Right cardiac atrium (tissue), 5 donors: ENCODE results near the gene FAH. TPM values are rescaled to one million over a fixed set of nuclear protein-coding genes. Genes with fewer than 3 reads are reported as not detected.

Source experiments
- ATAC-seq, 2 donors: fragments of 200-7000 bp; cut with Tn5 transposase; one replicate each; pipeline versions ENCODE4 v1.8.0 to v1.9.1; 2020; ENCODE audit warnings: moderate library complexity in 2 of 2, mild to moderate bottlenecking in 1 of 2
- DNase-seq, 3 donors: peaks; one replicate each; pipeline ENCODE4 v3.0.0-alpha.2; 2020
- H3K27ac ChIP-seq: one replicate; pipeline ENCODE4 v1.5.1; 2013; ENCODE audit warnings: mild to moderate bottlenecking, low read length, control low read depth, moderate library complexity
- H3K27me3 ChIP-seq: one replicate; pipeline ENCODE4 v1.6.1; 2013; ENCODE audit not compliant: control insufficient read depth, insufficient read depth
- H3K4me1 ChIP-seq: one replicate; pipeline ENCODE4 v1.6.1; 2013; ENCODE audit warnings: low read length; ENCODE audit not compliant: control insufficient read depth, insufficient read depth
- H3K4me3 ChIP-seq: one replicate; pipeline ENCODE4 v1.5.1; 2013; ENCODE audit warnings: low read length, control low read depth
- H3K9me3 ChIP-seq: one replicate; pipeline ENCODE4 v1.6.1; 2013; ENCODE audit warnings: low read length; ENCODE audit not compliant: control insufficient read depth
- WGBS: extraction: QIAGEN DNeasy Blood & Tissue Kit; methylation state at CpG from one replicate; pipeline ENCODE4 v1.1.7; 2013; 5-methylcytosine and 5-hydroxymethylcytosine counted together
- intact Hi-C, 4 donors: fragments of 100-400 bp; cut with DNase I; formaldehyde crosslinking; loops; one replicate each; pipeline versions ENCODE4 v1.11.0 to v1.14.0; 2022 to 2023
- polyA plus RNA-seq: library from polyadenylated mRNA; stranded (reverse); fragments of 200-250 nt; gene quantifications from one replicate; pipeline ENCODE4 v1.2.3, GENCODE V29; 2013
- total RNA-seq, 4 donors: library from RNA; stranded (reverse); fragmentation: NEBNext Ultra II Directional; extraction: Animal tissue kit (Norgen Biotek cat#: 25700); gene quantifications; one replicate each; pipeline ENCODE4 v1.2.1, GENCODE V29; 2021
- donor health status: healthy with polysubstance abuse.
- donor health status: DM: no; HTN: yes; CAD: no.
- donor health status: DM: no; HTN: no; CAD: no.
- donor health status: DM: no; HTN: yes; CAD: no; lungs with severe emphysema.
- donor health status: DM: yes; HTN: yes; CAD: no.

FAH gene
- total and polyA plus RNA-seq, 5 donors: 17.6 to 29.4 (median 21.1) TPM

DNA sequence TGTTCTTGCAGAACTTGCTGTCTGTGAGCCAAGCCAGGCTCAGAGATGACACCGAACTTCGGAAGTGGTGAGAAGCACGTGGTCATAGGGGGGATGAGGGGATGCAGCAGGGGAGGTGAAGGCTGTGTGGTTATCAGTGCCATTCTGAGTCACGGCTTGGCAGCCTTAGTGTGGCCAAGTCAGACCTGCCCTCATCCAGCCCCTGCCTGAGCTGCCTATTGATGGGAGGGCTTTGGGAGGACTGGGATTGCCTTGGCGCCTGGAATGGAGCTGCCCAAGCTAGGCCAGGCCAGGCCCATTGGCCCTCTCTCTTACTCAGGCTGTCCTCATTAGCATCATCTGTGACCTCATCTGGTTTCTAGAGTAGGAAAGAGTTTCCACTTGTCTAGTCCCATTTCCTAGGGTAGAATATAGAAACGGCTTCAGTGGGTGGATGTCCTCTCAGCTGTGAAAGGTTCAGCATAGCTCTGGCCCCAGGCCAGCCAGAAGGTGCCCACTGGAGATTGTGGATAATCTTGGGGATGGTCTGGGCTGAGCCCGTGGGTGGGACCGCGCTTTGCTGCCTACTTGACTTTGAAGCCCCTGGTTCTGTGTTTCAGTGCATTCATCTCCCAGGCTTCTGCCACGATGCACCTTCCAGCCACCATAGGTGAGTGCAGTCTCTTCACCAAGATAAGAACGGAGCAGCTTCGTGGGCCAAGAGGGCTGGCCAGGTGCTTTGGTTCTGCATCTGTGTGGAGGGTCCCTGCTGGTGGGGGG is 7.2 kb downstream of the FAH start:
- ATAC-seq (no peak), DNase-seq (no peak)
- Histone ChIP-seq H3K27ac (no peak overlapping the region), H3K4me1 (peaks cover 2% of the 10 kb centered on the region), H3K4me3 (no peak overlapping the region), H3K27me3 (no peaks in the 10 kb centered on the region), H3K9me3 (no peaks in the 10 kb centered on the region)
- WGBS: 93% methylated on average over 12 of the region's 12 CpGs
- intact Hi-C loops: no loop called here

DNA sequence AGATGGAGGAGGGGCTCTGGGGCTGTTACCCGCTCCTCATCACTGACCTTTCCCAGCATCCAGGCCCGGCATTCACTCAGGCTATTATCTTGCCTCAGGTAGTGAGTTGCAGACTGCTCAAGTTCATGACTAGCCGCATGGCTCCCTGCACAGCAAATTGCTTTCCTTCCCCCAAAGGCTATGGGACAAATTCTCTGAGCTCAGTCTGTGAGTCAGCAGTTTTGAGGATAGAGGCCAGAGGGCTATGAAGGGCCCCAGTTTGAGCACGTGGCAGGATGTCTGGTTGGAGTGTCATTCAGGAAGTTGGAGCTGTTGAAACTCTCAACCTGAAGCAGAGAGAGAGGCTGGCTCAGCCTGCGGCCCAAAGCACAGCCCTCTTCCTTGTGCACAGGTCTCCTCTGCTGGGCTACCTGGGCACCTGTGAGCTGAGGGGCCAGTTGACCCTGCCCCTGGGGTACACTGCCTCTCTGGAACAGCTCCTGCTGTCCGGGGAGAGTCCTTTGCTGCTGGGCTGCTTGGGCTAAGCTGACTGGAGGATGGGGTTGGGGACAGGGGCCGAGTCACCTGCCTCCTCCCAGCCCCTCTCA is 7.9 kb downstream of the FAH start:
- intact Hi-C loops: no loop called here
- Histone ChIP-seq H3K4me1 (peaks cover 2% of the 10 kb centered on the region), H3K4me3 (no peak overlapping the region), H3K27ac (no peak overlapping the region), H3K27me3 (no peaks in the 10 kb centered on the region), H3K9me3 (no peaks in the 10 kb centered on the region)
- DNase-seq (peak; percentile 47 to 73 (median 61)), ATAC-seq (peak; percentile 70 to 76)
- WGBS: 64% methylated on average over 7 of the region's 7 CpGs

DNA sequence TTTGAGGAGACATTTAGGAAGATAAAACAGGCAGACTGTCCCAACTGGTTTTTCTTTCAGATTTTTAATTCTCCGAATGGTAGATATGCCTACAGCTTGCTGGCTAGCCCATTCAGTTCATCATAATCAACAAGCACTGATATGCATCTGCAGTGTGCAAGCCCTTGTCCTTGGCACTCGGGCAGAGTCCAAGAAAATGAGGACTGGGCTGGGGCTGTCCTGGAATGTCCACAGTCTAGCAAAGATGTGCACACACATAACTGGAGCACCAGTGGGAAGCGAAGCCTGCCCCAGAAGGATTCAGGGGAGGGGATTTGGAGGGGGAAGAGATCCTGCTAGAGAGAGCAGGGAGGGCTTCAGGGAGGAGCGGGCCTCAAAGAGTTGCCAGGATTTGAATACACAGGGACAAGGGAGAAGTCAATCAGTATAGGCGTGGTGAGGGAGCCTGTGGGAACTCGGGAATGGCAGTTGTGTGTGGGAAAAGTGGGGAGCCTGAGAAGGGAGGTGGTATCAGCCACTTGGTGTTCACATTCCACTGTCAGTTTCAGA is 8.7 kb downstream of the FAH start:
- no peak for DNase-seq
- intact Hi-C loops: no loop called here
- no peak overlapping the region for H3K4me3 ChIP-seq
- no peak overlapping the region for H3K27ac ChIP-seq
- H3K9me3 ChIP-seq: no peaks in the 10 kb centered on the region
- ATAC-seq: no peak
- H3K27me3 ChIP-seq: no peaks in the 10 kb centered on the region
- peaks cover 2% of the 10 kb centered on the region for H3K4me1 ChIP-seq
- WGBS: 90% methylated on average over 6 of the region's 6 CpGs

DNA sequence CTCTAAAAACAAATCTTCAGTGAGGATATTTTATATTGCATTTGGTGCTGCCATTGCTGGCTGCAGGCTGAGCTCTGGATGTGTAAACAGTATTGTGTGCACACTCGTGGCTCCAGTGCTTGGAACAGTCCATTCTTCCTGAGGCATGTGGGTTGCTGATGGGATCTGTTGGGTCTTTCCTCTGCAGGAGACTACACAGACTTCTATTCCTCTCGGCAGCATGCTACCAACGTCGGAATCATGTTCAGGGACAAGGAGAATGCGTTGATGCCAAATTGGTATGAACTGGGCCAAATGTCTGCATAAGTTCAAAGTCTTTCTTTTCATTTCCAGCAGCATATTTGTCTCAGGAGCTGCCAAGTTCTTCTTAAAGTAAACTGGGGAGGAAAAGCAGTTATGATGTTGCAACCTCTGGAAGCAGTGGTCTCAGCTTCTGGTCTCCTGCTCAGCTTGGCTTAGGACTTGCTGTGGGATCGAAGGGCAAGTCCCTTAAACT is 9.3 kb downstream of the FAH start:
- Histone ChIP-seq H3K27ac (no peak overlapping the region), H3K9me3 (no peaks in the 10 kb centered on the region), H3K27me3 (no peaks in the 10 kb centered on the region), H3K4me3 (no peak overlapping the region), H3K4me1 (no peaks in the 10 kb centered on the region)
- intact Hi-C loops: no loop called here
- 69% methylated on average over 6 of the region's 6 CpGs for WGBS
- DNase-seq (no peak), ATAC-seq (peak in 1 of 2 donors; percentile 40)

DNA sequence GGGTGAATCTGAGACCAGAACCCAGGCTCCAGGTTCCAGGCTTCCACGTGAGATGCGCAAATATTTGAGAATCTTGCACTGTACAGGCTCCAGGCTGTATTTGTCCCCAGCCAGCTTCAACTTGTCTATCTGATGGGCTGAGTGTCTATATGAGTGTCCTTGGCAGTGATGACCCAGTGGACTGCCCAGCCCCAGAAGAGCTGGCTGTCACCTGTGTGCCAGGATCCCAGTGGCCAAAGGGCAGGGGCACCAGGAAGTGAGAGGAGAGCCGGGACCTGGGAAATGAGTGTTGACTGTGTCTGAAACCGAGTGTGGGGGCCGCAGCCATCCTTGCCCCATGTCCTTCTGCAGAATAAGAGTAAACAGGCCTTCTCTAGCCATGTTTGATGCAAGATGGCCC is 10.4 kb downstream of the FAH start:
- intact Hi-C loops: no loop called here
- ATAC-seq (no peak), DNase-seq (no peak)
- Histone ChIP-seq H3K9me3 (no peaks in the 10 kb centered on the region), H3K27me3 (no peaks in the 10 kb centered on the region), H3K4me1 (no peaks in the 10 kb centered on the region), H3K27ac (no peak overlapping the region), H3K4me3 (no peak overlapping the region)
- WGBS: 82% methylated on average over 5 of the region's 5 CpGs

DNA sequence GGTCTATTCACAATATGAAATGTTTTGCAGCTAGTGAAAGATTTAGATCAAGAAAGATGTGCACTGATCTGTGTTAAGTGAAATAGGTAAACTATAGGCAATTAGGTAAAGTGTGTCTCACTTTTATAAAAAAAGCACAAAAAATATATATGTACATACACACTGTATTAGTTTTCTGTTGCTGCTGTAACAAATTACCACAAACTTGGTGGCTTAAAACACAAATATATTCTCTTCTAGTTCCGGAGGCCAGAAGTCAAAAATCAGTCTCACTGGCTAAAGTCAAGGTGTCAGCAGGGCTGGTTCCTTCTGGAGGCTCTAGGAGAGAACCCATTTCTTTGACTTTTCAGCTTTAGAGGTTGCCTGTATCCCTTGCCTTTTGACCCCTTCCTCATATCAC is 11.1 kb downstream of the FAH start:
- intact Hi-C loops: no loop called here
- WGBS: 98% methylated on average over 1 of the region's 1 CpG
- DNase-seq: no peak
- Histone ChIP-seq H3K4me3 (no peak overlapping the region), H3K4me1 (no peaks in the 10 kb centered on the region), H3K9me3 (no peaks in the 10 kb centered on the region), H3K27ac (no peak overlapping the region), H3K27me3 (no peaks in the 10 kb centered on the region)
- ATAC-seq: no peak

DNA sequence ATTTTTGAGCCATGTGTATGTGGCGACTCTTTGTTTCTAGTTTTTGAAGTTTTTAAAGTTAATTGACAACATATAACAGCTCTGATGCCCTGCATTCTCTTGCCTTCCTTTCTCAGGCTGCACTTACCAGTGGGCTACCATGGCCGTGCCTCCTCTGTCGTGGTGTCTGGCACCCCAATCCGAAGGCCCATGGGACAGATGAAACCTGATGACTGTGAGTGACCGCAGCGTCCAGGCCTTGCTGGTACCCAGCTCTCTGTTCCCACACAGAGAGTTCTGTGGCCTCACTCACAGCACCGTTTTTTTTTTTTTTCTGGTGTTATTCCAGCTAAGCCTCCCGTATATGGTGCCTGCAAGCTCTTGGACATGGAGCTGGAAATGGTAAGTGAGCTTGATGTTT is 15.1 kb downstream of the FAH start:
- Histone ChIP-seq H3K27ac (no peak overlapping the region), H3K4me1 (no peaks in the 10 kb centered on the region), H3K9me3 (no peaks in the 10 kb centered on the region), H3K4me3 (no peak overlapping the region), H3K27me3 (no peaks in the 10 kb centered on the region)
- 96% methylated on average over 8 of the region's 8 CpGs for WGBS
- intact Hi-C loops: no loop called here
- DNase-seq (no peak), ATAC-seq (no peak)

DNA sequence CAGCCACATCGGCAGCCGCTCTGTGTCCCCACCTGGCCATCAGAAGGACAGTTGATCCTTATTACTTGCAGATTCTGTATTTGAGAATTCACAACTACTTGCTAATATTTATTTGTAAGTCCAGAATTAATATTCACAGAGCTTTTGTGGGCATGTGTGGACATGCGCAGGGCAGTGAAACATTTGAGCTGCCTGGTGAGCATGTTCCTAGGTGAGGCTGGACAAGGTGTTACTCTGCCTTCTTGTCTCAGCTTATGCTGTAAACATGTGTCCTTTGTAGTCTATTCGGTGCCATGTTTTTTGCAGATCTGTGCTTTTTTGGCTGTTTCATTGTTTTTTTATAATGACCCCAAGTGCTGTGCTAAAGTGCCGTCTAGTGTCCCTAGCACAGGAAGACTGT is 15.6 kb downstream of the FAH start:
- intact Hi-C loops: no loop called here
- Histone ChIP-seq H3K9me3 (no peaks in the 10 kb centered on the region), H3K4me1 (no peaks in the 10 kb centered on the region), H3K4me3 (no peak overlapping the region), H3K27ac (no peak overlapping the region), H3K27me3 (no peaks in the 10 kb centered on the region)
- no peak for ATAC-seq
- WGBS: 93% methylated on average over 5 of the region's 5 CpGs
- no peak for DNase-seq

DNA sequence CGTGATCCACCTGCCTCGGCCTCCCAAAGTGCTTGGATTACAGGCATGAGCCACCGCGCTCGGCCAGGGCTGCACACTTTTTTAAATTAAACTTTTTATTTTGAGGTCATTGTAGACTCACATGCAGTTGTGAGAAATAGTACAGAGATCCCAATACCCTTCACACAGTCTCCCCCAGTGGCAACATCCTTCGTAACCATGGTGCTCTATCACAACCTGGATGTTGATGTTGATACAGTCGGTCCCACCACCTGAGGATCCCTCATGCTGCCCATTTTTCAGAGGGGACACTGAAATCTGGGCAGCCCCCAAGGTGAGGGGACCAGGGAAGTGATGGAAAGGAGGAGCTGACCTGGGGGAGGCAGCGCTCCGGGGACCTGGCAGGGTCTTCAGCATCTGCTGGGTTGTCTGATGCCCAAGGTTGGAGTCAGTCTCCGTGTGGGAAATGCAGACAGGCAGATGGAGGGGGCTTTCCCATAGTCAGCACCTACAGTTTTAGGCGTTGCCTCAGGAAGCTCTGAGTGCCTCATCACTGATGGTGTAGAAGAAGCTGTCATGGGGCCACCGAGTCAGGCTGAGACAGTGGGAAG is 17.1 kb downstream of the FAH start:
- no peak for ATAC-seq
- Histone ChIP-seq H3K9me3 (no peaks in the 10 kb centered on the region), H3K4me3 (no peak overlapping the region), H3K4me1 (peaks cover 4% of the 10 kb centered on the region), H3K27me3 (no peaks in the 10 kb centered on the region), H3K27ac (no peak overlapping the region)
- 97% methylated on average over 12 of the region's 12 CpGs for WGBS
- intact Hi-C loops: no loop called here
- DNase-seq: no peak

DNA sequence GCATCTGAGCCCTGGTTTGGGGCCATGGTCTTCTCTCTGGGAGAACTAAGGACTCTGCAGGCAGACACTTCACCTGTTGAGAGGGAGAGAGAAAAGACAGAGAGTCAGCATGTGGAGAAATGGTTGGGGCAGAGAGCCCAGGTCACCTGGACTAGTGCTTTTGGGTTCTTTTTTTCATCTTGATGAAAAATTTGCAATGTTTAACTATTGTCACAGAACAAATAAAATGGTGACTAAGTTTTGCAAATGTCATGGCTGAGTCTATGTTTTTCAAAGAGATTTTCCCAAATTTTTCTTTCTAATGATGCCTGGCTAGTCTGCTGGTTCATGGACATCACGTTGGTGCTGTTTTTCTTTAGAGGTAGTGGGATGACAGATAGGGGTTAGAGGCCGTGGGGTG is 17.8 kb downstream of the FAH start:
- H3K9me3 ChIP-seq: no peaks in the 10 kb centered on the region
- intact Hi-C loops: no loop called here
- ATAC-seq: no peak
- no peak overlapping the region for H3K4me3 ChIP-seq
- H3K4me1 ChIP-seq: peaks cover 4% of the 10 kb centered on the region
- WGBS: 89% methylated on average over 2 of the region's 2 CpGs
- H3K27me3 ChIP-seq: no peaks in the 10 kb centered on the region
- H3K27ac ChIP-seq: no peak overlapping the region
- no peak for DNase-seq

DNA sequence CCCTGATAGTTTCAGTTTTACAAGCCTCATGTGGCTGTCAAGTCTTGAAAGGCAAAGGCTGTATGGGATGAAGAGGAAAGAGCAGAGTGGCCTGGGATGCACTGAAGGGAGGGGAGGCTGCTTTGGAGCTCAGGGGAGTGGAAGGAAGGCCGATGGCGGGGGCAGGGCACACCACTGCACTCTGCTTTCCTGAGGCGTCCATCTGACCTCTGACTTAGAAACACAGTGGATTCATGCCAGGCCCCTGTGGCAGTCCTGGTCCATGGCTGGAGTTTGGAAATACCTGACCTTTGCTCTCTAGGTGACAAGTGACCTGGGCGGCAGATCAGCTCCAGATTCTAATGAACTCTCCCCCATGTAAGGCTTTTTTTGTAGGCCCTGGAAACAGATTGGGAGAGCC is 19.0 kb downstream of the FAH start:
- no peak overlapping the region for H3K4me3 ChIP-seq
- H3K4me1 ChIP-seq: peaks cover 4% of the 10 kb centered on the region
- H3K27me3 ChIP-seq: no peaks in the 10 kb centered on the region
- intact Hi-C loops: no loop called here
- 73% methylated on average over 4 of the region's 4 CpGs for WGBS
- no peaks in the 10 kb centered on the region for H3K9me3 ChIP-seq
- ATAC-seq (no peak), DNase-seq (no peak)
- no peak overlapping the region for H3K27ac ChIP-seq
